IMR-90 (cell line): ENCODE data around the gene CDK5R2. TPM values are rescaled to one million over a fixed set of nuclear protein-coding genes. Genes with fewer than 3 reads are reported as not detected.

Experiments used
- ATAC-seq: fragments of 200-7000 bp; cut with Tn5 transposase; 2 replicates; pipeline ENCODE4 v1.9.1; 2020; ENCODE audit warnings: low read depth, mild to moderate bottlenecking, moderate library complexity
- BruUV-seq: library from RNA; stranded (reverse); fragments of 400-500 nt; replicated peaks from 2 replicates; lab custom pipeline; 2021; lab: Mats Ljungman, UMichigan
- CTCF ChIA-PET: fragments of 300-600 bp; formaldehyde crosslinking; extraction: SDS; loops from one replicate; lab custom pipeline; 2021; ENCODE audit warnings: antibody characterized with exemption; lab: Yijun Ruan, JAX
- POLR2A ChIA-PET: fragments of 300-600 bp; sonication (Branson Sonifier 250); formaldehyde crosslinking; loops from one replicate; lab custom pipeline; 2022; ENCODE audit warnings: antibody characterized with exemption; ENCODE audit not compliant: unreplicated experiment; lab: Charles Lee
- DNase-seq: peaks from one replicate; pipeline ENCODE4 v3.0.0; 2013
- H2AFZ ChIP-seq: replicated peaks from 2 replicates; pipeline ENCODE3; 2013; ENCODE audit warnings: low read length, mild to moderate bottlenecking; ENCODE audit not compliant: poor library complexity
- H2AK5ac ChIP-seq: 2 replicates; pipeline ENCODE4 v1.6.1; 2013; ENCODE audit warnings: low read depth, low read length, inconsistent platforms
- H2AK9ac ChIP-seq: replicated peaks from 2 replicates; pipeline ENCODE3; 2013; ENCODE audit warnings: mild to moderate bottlenecking, low read depth, low read length, moderate library complexity; ENCODE audit not compliant: poor library complexity
- H2BK120ac ChIP-seq: 2 replicates; pipeline ENCODE4 v1.6.1; 2013; ENCODE audit warnings: low read depth, low read length, inconsistent platforms
- H2BK15ac ChIP-seq: 3 replicates; pipeline ENCODE4 v1.6.1; 2013; ENCODE audit warnings: low read depth, low read length, inconsistent platforms
- H2BK20ac ChIP-seq: 2 replicates; pipeline ENCODE4 v1.6.1; 2013; ENCODE audit warnings: low read depth, mild to moderate bottlenecking, inconsistent platforms, low read length, moderate library complexity
- H2BK5ac ChIP-seq: 2 replicates; pipeline ENCODE4 v1.6.1; 2013; ENCODE audit warnings: mild to moderate bottlenecking, low read depth, low read length, inconsistent platforms; ENCODE audit not compliant: poor library complexity, severe bottlenecking
- H3K14ac ChIP-seq: replicated peaks from 2 replicates; pipeline ENCODE4 v1.6.1; 2013; ENCODE audit warnings: low read depth, low read length, inconsistent platforms
- H3K18ac ChIP-seq: 2 replicates; pipeline ENCODE4 v1.6.1; 2013; ENCODE audit warnings: low read depth, low read length, control low read depth
- H3K23ac ChIP-seq: 2 replicates; pipeline ENCODE4 v1.6.1; 2013; ENCODE audit warnings: low read depth, low read length, inconsistent platforms
- H3K27ac ChIP-seq: 2 replicates; pipeline ENCODE4 v1.5.1; 2013; ENCODE audit warnings: mild to moderate bottlenecking, control low read depth, low read length; ENCODE audit not compliant: insufficient read depth
- H3K27me3 ChIP-seq: 2 replicates; pipeline ENCODE4 v1.6.1; 2013; ENCODE audit warnings: low read length; ENCODE audit not compliant: control insufficient read depth, insufficient read depth
- H3K36me3 ChIP-seq: 2 replicates; pipeline ENCODE4 v1.6.1; 2013; ENCODE audit warnings: low read length, mixed read lengths; ENCODE audit not compliant: control insufficient read depth, insufficient read depth
- H3K4ac ChIP-seq: 2 replicates; pipeline ENCODE4 v1.6.1; 2013; ENCODE audit warnings: low read depth, low read length, inconsistent platforms
- H3K4me1 ChIP-seq: 2 replicates; pipeline ENCODE4 v1.6.1; 2013; ENCODE audit warnings: low read length, mixed read lengths; ENCODE audit not compliant: control insufficient read depth, insufficient read depth
- H3K4me2 ChIP-seq: 2 replicates; pipeline ENCODE4 v1.6.1; 2013; ENCODE audit warnings: low read depth, mild to moderate bottlenecking, control low read depth, low read length, moderate library complexity
- H3K4me3 ChIP-seq: 2 replicates; pipeline ENCODE4 v1.5.1; 2013; ENCODE audit warnings: low read depth, mild to moderate bottlenecking, control low read depth, low read length, moderate library complexity; ENCODE audit not compliant: insufficient read depth
- H3K56ac ChIP-seq: 2 replicates; pipeline ENCODE4 v1.6.1; 2013; ENCODE audit warnings: low read length, inconsistent platforms; ENCODE audit not compliant: insufficient read depth; ENCODE audit errors: extremely low read depth
- H3K79me1 ChIP-seq, 2 experiments: 2 replicates each; pipeline ENCODE4 v1.6.1; 2013; ENCODE audit warnings: low read length in 2 of 2, inconsistent platforms in 1 of 2, low read depth in 1 of 2
- H3K9ac ChIP-seq: 2 replicates; pipeline ENCODE4 v1.6.1; 2013; ENCODE audit warnings: low read depth, low read length, control low read depth
- H3K9me1 ChIP-seq: 2 replicates; pipeline ENCODE4 v1.6.1; 2013; ENCODE audit warnings: low read length, inconsistent platforms; ENCODE audit not compliant: insufficient read depth
- H3K9me3 ChIP-seq: 2 replicates; pipeline ENCODE4 v1.6.1; 2013; ENCODE audit warnings: low read length; ENCODE audit not compliant: control insufficient read depth, insufficient read depth
- H4K20me1 ChIP-seq: 2 replicates; pipeline ENCODE4 v1.6.1; 2013; ENCODE audit warnings: low read length, inconsistent platforms; ENCODE audit not compliant: insufficient read depth
- H4K5ac ChIP-seq: 2 replicates; pipeline ENCODE4 v1.6.1; 2013; ENCODE audit warnings: mild to moderate bottlenecking, low read depth, low read length, control low read depth
- H4K8ac ChIP-seq, 2 experiments: 2 replicates each; pipeline ENCODE4 v1.6.1; 2013; ENCODE audit warnings: low read depth in 2 of 2, low read length in 2 of 2, control low read depth in 1 of 2, inconsistent platforms in 1 of 2
- H4K91ac ChIP-seq: 2 replicates; pipeline ENCODE4 v1.6.1; 2013; ENCODE audit warnings: low read depth, low read length, inconsistent platforms; ENCODE audit not compliant: insufficient read depth
- CEBPB ChIP-seq: IDR thresholded peaks from 2 replicates; pipeline ENCODE4 v1.6.1; 2012; ENCODE audit warnings: low read depth, low read length, improper control_type of control experiment
- CTCF ChIP-seq: conservative IDR thresholded peaks from 2 replicates; pipeline ENCODE4 v1.5.1; 2012; ENCODE audit warnings: mild to moderate bottlenecking, low read depth, low read length, improper control_type of control experiment
- ELK1 ChIP-seq: fragments of 150-350 bp; IDR thresholded peaks from 2 replicates; pipeline ENCODE4 v1.6.1; 2016; ENCODE audit warnings: low read depth, mild to moderate bottlenecking, low read length, moderate library complexity, borderline replicate concordance
- MXI1 ChIP-seq: IDR thresholded peaks from 2 replicates; pipeline ENCODE4 v1.6.1; 2012; ENCODE audit warnings: low read depth, mild to moderate bottlenecking, low read length, moderate library complexity, borderline replicate concordance
- POLR2A ChIP-seq: IDR thresholded peaks from 2 replicates; pipeline ENCODE4 v1.6.1; 2012; ENCODE audit warnings: mild to moderate bottlenecking, low read depth, low read length
- RCOR1 ChIP-seq: IDR thresholded peaks from 2 replicates; pipeline ENCODE4 v1.6.1; 2012; ENCODE audit warnings: mild to moderate bottlenecking, low read length, improper control_type of control experiment; ENCODE audit not compliant: insufficient replicate concordance
- WGBS, 2 experiments: methylation state at CpG; one replicate each; pipeline versions ENCODE4 v1.1.5 to v1.1.7; 2013; ENCODE audit warnings: missing lambda C conversion rate in 2 of 2; ENCODE audit not compliant: insufficient read length in 1 of 2; ENCODE audit errors: extremely low coverage in 2 of 2; 5-methylcytosine and 5-hydroxymethylcytosine counted together
- dilution Hi-C: fragments of 300-500 bp; cut with HindIII; formaldehyde crosslinking; loops from one replicate; pipeline ENCODE4 v1.14.3; 2018; ENCODE audit warnings: low sequenced_read_pairs; ENCODE audit not compliant: unreplicated experiment
- in situ Hi-C: fragments of 300-500 bp; cut with MboI; formaldehyde crosslinking; loops from 3 replicates; pipeline ENCODE4 v1.14.3; 2019; ENCODE audit warnings: low sequenced_read_pairs, inconsistent platforms, mixed read lengths
- intact Hi-C: fragments of 100-400 bp; cut with micrococcal nuclease; formaldehyde crosslinking; loops from 2 replicates; pipeline ENCODE4 v1.10.0; 2022
- polyA plus RNA-seq, 3 experiments: library from polyadenylated mRNA; depleted of rRNA; stranded (reverse); fragments of >200 nt; gene quantifications; 2 replicates each; pipeline ENCODE4 v1.2.3, GENCODE V29; 2012; ENCODE audit warnings: low replicate concordance in 1 of 3
- total RNA-seq: library from RNA; depleted of rRNA; stranded (reverse); fragments of >200 nt; gene quantifications from 2 replicates; pipeline ENCODE4 v1.2.3, GENCODE V29; 2012

CDK5R2 gene
- total and polyA plus RNA-seq, 2 of the 4 experiments (the other 2 are of a cell fraction): not detected

- H3K9ac ChIP-seq: no peak overlapping the region
- DNase-seq (no peak), ATAC-seq (no peak)
- ChIA-PET CTCF (interaction anchor here (1.9 kb wide), 2 partner anchors 14 to 173 kb away, joined by 6 to 10 read pairs; no protein-coding TSS in a partner anchor), POLR2A (interaction anchor here (0.6 kb wide), 1 partner anchor 56 kb away, joined by 6 read pairs; no protein-coding TSS in a partner anchor)
- no peaks in the 10 kb centered on the region; the same call in 1 of the 2 replicates for H3K9me1 ChIP-seq
- H4K20me1 ChIP-seq: peaks cover 3% of the 10 kb centered on the region; the same call in 1 of the 2 replicates
- H3K27ac ChIP-seq: no peak overlapping the region
- no peak overlapping the region for H4K5ac ChIP-seq
- no peaks in the 10 kb centered on the region for H3K79me1 ChIP-seq
- H2BK20ac ChIP-seq: no peak overlapping the region
- no peak overlapping the region for H4K91ac ChIP-seq
- WGBS, 2 experiments: 1% methylated on average over 24 of the region's 46 CpGs; no CpG with 5 or more reads in 1 of the 2 experiments
- TF ChIP-seq RCOR1 (no peak), ELK1 (no peak), CTCF (no peak), POLR2A (no peak), MXI1 (no peak), CEBPB (no peak)
- H2AK9ac ChIP-seq: no peak overlapping the region
- no peak overlapping the region for H2BK5ac ChIP-seq
- no peaks in the 10 kb centered on the region for H3K9me3 ChIP-seq
- H3K18ac ChIP-seq: no peak overlapping the region
- no peak overlapping the region for H3K14ac ChIP-seq
- dilution Hi-C loops: no loop called here
- H3K27me3 ChIP-seq: peaks cover 72% of the 10 kb centered on the region
- no peaks in the 10 kb centered on the region for H3K36me3 ChIP-seq
- H4K8ac ChIP-seq: no peak overlapping the region
- intact Hi-C loops: no loop called here
- in situ Hi-C loops: no loop called here
- H3K4ac ChIP-seq: no peak overlapping the region
- H3K23ac ChIP-seq: no peak overlapping the region
- H2AFZ ChIP-seq: peak overlapping the region; percentile 16
- H3K4me1 ChIP-seq: 0 out of 2 replicates have a peak, but pooled peaks cover 2% of the 10 kb centered on the region
- BruUV-seq: no TSS peak
- no peak overlapping the region; the same call in 1 of the 2 replicates for H3K4me2 ChIP-seq
- H2AK5ac ChIP-seq: no peak overlapping the region
- H2BK15ac ChIP-seq: no peak overlapping the region
- no peak overlapping the region for H2BK120ac ChIP-seq
- no peak overlapping the region for H3K56ac ChIP-seq
- H3K4me3 ChIP-seq: no peak overlapping the region
Measured at GRCh38 chr2:218981390-218981880, 22.0 kb downstream of the CDK5R2 start.
